Measurements from ENCODE around the gene PLTP. TPM values are rescaled to one million over a fixed set of nuclear protein-coding genes. Genes with fewer than 3 reads are reported as not detected.

Gene PLTP
- total RNA-seq, 1 donor from 2014 or later, result 28.1 TPM

DNA sequence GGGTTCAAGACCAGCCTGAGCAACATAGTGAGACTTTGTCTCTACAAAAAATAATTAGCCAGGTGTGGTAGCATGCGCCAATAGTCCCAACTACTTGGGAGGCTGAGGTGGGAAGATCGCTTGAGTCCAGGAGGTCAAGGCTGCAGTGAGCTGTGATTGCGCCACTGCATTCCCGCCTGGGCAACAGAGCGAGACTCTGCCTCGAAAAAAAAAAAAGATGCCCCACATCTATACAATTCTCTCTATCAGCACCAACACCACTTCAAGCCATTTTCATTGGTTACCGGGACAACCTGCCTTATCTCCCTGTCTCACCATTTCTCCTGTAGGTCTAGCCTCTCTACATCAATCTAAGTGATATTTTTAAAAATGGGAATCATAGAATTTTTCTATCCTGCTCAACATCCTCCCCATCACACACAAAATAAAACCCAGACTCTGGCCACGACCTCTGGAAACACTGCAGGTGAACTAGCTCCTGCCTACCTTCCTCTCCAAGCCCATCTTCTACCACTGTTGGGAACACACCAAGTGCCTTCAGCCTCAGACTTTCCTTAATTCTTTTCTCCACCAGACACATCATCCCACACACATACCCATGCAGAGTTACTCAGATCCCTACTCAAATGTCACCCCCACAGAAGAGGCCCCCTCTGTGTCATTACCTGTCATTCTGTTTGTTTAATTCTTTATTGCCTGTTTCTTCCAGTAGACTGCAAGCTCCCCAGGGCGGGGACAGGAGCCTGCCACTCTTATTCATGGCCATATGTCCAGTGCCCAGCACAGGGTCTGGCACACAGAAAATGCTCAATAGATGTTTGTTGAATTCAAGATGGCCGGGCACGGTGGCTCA is 9.6 kb upstream of the PLTP start:
- DNase-seq (ENCODE audit: extremely low read depth, low read depth, low spot score), result no peak

DNA sequence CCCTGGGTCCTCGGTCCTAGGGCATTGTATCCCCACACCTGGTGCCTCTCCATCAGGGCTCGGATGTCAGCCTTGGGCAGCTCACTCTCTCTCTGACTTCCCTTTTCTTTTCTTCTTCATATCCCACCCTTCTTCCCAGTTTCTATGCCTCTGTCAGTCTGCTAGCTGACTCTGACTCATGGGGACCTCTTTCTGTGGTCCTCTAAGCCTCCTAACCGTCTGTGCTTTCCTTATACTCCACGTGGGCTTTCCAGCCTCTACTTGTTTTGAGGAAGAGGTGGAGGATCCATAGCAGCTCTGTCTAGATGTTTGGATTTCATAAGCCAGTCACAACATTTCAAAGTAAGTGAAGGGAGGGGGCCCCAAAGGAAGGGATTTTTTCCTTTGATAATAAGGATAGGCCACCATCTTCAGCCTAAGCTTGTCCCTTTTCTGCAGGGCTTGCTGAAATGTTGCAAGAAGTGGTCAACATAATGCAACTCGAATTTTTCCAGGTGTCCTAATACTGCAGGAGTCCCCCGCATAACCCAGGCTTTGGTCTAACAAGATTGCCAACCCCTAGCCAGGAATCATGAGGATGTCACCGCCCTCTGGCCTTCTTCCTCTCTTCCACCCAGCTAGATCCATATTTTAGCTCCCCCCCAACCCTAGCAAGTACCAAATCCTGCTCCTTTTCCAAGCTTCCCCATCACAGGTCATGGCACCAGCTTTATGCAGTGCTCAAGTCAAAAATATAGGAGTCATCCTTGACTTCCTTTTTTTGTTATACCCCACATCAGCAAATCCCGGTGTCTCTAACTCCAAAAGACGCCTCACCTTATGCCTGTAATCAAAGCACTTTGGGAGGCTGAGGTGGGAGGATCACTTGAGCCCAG is 8.7 kb upstream of the PLTP start:
- no peak for DNase-seq (ENCODE audit: extremely low read depth, low read depth, low spot score)

DNA sequence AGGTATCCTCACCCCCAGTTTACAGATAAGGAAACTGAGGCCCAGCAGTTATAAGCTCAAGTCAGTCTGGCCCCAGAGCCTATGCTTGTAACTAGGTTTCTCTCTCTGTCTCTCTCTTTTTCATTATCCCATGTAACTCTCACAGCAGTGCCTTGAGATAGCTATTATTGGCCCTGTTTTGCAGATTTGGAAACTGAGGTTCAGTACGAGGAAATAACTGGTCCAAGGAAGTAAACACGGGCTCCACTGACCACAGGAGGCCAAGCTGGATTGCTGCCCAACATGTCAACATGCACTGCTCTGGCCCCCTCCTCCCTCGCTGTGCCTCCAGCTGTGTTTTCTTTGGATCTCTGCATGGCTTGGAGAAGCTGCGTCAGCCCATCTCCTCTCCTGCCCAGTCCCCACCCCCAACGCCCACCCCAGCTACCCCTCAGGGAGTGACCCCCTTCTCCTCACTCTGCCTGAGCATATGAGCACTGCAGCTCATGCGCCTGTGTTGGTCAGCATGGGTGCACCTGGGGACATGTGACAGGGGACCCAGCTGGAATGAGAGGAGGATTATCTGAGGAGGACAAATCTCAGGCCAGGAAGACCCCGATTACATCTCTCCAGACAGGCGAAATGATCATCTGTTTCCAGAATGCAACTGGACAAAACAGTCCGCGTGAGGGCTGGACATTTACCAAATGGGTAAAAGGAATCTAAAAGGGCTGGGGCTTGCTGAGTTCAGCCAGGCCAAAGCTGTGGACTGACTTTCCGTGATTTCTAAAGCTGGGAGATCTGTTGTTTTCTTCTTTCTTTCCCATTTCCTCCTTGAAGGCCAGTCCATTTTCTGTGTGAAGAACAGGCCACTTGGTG is 7.8 kb upstream of the PLTP start:
- DNase-seq (ENCODE audit: extremely low read depth, low read depth, low spot score), result no peak

DNA sequence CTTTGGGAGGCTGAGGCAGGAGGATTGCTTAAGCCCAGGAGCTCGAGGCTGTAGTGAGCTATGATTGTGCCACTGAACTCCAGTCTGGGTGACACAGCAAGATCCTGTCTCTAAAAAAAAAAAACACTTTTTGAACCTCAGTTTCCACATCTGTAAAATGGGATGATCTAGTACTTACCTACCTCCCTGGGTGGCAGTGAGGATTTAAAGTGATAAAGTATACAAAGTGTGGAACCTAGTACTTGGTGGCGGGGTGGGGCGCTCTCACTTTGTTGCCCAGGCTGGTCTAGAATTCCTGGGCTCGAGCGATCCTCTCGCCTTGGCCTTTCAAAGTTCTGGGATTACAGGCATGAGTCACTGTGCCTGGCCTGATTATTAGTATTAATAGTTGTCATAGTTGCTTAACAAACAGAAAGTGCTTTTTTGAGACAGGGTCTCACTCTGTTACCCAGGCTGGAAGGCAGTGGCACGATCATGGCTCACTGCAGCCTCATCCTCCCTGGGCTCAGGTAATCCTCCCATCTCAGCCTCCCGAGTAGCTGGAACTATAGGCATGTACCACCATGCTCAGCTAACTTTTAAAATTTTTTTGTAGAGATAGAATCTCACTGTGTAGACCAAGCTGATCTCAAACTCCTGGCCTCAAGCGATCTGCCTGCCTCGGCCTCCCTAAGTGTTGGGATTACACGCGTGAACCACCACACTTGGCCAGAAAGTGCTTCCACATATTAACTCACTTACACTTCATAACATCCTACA is 7.0 kb upstream of the PLTP start:
- DNase-seq (ENCODE audit: extremely low read depth, low read depth, low spot score), result no peak

DNA sequence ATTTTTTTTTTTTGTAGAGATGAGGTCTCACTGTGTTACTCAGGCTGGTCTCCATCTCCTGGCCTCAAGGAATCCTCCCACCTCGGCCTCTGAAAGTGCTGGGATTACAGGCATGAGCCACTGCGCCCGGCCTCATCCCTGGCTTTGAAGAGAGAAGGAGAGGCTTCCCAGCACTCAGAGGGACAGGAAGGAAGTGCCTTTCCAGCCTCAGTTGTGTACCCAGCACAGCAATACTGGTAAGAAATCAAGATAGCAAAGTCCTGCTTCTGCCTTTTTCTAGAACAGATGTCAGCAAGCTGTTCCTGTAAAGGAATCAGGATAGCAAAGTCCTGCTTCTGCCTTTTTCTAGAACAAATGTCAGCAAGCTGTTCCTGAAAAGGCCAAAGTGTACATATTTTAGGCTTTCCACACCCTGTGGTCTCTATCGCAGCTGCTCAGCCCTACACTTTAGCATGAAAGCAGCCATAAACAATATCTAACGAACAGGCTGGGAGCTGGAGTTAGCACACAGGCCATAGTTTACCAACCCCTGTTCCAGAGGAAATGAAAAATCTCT is 6.3 kb upstream of the PLTP start:
- no peak for DNase-seq (ENCODE audit: extremely low read depth, low read depth, low spot score)

DNA sequence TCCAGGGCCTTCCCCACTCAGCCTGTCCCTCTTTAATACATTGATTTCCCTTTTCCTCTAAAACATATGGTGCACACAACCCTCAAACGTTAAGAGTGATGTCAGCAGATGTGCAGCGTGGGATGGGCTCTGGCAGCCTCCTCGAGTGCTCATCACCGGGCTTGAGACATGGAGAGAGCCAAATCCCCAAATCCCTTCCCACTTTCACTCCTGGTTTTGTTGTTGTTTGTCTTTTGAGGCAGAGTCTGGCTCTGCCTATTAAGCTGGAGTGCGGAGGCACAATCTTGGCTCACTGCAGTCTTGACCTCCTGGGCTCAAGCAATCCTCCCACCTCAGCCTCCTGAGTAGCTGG is 5.8 kb upstream of the PLTP start:
- DNase-seq (ENCODE audit: extremely low read depth, low read depth, low spot score), result no peak

DNA sequence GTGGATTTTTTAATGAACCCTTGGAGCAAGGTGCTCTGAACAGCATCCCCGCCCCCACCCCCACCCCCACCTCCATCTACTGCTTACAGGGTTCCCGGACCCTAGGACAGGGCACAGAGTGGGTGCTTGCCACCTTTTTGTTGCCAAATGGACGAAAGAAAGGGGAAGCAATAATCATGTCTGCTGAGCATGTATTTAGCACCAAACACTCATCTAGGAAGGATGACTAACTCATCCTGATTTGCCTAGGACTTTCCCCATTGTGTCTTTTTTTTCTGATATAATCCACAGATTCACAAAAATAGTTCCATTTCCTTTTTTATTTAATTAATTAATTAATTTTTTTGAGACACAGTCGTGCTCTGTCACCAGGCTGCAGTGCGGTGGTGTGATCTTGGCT is 1.2 kb upstream of the PLTP start:
- no peak for DNase-seq (ENCODE audit: extremely low read depth, low read depth, low spot score)

DNA sequence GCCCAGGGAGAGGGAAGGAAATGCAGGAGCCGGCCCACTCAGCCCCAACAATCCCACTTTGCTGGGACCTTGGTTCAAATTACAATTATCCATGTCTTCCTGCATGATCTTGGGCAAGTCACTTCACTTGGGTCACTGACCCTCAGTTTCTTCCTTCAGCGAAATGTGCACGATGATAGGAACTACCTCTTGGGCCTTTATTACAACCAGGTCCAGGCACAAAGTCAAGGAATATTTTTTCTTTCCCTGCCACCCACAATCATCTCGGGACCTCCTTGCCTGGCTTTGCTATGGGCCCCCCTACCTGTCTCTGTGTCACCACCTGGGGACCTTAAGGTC is 358 bp upstream of the PLTP start:
- DNase-seq (ENCODE audit: extremely low read depth, low read depth, low spot score), result no peak

DNA sequence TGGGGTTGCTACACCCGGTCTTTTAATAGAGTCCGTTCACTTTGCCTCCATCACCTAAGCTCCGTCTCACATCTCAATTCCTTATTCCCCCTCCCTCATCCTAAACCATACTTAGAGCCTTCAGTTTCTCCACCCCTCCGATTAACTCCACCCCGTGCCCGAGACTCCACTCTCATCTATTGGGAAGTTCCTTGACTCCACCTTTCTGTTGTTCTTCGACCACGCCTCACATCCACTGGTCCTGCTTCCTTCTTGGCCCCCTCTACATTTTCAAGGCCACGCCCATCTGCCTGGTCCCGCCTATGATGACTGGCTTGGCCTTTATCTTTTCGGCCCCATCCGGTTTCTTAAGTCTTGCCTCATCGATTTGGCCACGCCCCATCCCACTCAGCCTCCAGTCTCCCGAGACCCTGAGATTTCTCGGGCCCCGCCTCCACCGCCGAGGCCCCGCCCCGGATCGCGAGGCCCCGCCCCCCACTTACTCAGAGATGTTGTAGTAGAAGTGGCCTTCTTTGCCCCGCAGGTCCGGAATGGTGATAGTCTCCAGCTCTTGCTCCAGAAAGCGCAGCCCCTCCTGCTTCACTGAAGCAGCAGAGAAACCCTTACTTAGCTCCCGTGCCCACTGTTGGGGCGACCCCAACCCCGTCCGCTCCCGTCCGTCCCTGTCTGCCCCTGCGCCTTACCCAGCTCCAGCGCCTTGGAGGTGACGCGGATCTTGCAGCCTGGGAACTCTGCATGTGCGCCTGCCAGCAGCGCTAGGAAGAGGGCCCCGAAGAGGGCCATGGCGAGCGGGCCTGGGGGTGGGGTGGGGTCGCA is 1.1 kb downstream of the PLTP start:
- DNase-seq (ENCODE audit: extremely low read depth, low read depth, low spot score), result peak; percentile 99

DNA sequence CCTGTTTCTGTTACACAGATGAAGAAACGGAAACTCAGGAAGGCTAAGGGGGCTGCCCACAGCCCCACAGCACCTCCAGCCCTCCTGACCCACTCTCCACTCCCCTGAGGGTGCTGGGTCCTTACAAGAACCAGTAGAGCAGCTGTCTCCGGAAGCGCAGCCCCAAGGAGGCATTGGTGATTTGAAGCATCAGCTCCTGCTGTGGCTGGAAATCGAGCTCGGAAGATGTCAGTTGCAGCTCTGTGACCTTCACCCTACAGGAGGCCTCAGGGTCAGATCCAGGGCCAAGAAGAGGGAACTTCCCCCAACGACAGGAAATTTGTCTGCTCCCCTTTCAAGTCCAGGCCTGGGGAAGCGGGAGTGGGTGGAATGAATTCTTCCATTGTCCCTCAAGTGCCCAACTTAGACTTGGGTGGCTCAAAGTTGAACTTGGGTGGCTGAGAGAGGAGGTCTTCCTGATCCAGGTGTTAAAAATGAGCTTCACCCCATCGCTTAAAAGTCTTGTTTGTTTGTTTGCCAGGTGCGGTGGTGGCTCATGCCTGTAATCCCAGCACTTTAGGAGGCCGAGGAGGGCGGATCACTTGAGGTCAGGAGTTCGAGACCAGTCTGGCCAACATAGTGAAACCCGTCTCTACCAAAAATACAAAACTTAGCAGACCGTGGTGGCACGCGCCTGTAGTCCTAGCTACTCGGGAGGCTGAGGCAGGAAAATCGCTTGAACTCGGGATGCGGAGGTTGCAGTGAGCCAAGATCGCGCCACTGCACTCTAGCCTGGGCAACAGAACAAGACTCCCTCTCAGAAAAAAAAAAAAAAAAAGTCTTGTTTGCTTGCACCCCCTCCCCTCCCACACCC is 1.9 kb downstream of the PLTP start:
- DNase-seq (ENCODE audit: extremely low read depth, low read depth, low spot score), result no peak

DNA sequence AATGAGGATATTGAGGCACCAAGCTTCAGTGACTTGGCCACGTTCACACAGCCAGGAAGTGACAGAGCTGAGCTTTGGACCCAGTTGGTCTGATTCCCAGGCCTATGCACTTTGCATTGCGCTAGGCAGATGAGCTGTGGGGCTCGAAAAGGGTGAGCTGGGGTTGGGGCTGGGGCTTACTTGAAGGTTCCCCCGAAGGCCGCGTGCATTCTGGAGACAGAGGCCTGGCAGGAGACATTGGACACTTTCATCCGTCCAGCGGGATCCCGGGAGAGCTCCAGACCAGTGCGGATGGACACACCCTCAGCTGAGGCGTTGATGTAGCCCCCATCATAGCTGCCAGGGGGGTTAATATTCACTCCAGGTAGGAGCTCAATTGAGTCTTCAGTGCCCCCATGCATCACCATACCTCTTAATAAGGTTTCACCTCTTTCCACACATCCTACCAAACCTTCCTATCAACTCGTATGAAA is 2.6 kb downstream of the PLTP start:
- DNase-seq (ENCODE audit: extremely low read depth, low read depth, low spot score), result no peak

DNA sequence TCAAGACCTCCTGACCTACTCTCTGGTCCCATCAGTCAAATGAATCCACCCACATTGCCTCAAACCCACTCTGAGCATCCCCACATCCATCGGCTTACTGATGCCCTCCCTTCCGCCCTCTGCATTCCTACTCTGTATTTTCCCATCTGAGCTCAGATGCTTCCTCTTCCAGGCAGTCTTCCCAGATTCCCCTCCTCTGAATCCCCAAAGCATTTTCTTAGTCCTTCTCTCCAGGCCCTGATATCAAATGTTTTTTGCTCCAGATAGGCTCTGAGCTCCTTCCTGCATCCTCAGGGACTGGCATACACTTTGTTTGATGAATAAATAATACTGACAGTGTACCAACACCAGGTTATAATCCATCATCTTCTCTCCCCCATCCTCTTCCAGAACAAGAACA is 3.9 kb downstream of the PLTP start:
- DNase-seq (ENCODE audit: extremely low read depth, low read depth, low spot score), result no peak

DNA sequence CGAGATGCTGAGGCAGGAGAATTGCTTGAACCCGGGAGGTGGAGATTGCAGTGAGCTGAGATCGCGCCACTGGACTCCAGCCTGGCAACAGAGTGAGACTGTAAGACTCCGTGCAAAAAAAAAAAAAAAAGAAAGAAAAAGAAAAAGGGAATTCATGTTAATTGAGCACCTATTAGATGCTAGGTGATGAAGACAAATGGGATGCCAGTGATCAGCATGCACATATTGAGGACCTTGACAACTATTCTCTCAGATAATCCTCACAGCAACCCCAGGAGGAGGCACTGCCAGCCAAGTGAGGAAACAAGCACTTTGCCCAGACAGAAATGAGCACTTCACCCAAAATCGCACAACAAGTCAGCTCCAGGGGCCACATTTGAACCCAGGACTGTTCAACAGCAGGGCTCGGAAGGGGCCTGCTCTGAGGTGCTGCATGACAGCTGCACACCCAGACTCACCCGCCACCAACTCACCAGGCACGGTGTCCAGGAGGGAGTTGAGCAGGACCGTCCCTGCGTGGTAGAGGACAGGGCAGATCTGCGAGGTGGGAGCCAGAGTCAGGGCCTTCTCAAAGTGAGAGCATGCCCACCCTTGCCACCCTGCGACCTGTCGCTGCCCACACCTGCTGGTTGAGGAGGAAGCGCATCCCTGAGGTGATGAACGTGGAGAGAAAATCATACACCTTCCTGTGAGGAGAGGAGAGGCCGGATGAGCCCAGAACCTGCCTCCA is 4.6 kb downstream of the PLTP start:
- DNase-seq (ENCODE audit: extremely low read depth, low read depth, low spot score), result no peak

DNA sequence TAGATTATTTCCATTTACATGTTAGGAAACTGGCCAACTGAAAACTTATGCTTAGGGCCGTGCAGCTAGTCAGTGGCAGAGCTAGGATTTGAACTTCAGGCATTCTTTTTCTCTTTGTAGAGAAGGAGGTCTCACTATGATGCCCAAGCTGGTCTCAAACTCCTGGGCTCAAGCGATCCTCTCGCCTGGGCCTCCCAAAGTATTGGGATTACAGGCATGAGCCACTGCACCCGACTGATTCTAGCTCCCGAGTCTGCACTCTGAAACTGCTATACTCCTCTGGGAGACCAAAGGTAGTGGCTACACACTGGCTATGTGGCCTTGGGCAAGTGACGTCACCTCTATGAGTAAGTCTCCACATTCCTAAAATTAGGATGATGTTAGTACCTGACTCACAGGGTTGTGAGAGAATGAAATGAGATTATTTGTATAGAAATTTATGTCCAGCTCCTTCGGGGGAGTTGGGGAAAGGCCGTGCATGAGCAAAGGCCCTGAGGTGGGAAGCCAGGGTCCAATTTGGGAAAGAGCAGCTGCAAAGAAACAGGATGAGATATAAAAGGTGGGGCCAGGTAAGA is 6.4 kb downstream of the PLTP start:
- no peak for DNase-seq (ENCODE audit: extremely low read depth, low read depth, low spot score)

DNA sequence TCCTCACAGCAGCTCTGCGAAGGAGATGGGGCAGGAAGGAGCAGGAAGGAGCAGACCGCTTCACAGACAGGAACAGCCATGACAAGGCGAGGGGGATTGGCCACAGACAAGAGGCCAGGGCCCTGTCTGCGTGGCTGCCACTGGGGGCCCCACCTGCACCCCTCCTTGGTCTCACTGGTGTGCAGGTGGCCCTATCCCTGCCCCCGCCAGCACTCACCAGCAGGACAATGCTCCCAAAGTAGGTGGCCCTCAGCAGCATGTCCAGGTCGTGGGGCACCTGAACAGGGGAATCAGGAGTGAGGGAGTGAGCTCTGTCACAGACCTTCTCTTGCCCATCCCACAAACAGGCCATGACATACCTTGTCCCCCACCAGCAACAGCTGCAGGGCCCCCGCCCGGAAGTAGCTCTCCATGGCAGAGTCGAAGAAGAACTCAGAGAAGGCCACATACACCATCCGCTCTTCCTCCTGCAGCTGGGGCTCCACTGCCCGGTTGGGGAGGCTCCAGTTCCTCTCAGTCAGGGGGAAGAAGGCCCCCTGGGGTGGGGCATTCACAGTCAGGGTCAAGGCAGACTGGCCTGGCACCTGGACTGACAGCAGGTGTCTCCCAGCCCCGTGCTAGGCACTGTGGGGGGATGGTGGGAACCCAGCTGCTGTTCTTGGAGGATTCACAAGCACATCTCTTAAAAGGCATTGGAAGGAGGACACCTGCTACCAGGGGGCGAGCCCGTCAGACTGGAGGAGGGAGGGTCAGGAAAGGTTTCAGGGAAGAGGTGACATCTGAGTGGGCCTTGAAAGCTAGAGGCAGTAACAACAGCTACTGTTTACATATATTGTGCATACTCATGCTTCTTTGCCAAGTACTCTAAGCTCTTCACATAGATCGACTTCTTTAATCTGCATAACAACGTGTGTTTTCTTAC is 7.1 kb downstream of the PLTP start:
- DNase-seq (ENCODE audit: extremely low read depth, low read depth, low spot score), result no peak

DNA sequence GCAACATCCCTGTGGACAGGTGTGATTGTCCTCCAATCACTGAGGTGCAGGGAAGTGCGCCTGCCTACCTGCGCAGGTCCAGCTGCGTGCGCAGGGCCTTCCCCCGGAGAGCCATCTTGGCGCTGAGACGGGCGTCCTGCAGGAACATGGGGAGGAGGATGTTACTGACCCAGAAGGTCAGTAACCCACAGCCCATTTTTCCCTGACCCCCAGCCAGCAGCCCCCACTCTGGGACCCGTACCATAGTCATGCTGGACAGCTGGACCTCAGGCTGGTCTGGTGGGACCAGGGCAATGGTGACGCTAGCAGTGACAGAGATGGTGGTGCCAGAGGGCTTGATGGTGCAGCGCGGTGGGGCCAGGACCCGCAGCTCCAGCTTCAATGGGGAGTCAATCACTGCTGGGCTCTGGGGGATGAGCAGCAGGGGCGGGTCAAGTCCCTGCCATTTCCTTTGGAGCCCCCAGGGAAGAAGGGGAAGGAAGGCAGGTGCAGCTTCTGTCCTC is 9.7 kb downstream of the PLTP start:
- no peak for DNase-seq (ENCODE audit: extremely low read depth, low read depth, low spot score)

Data from glomerular endothelial cell (primary cell).